GM19328 (cell line): ENCODE data around the gene NSA2.

Experiments
- ATAC-seq: cut with Tn5 transposase; IDR thresholded peaks from one replicate; pipeline ENCODE4 v1.9.1; 2021; ENCODE audit warnings: mild to moderate bottlenecking, moderate library complexity; ENCODE audit not compliant: unreplicated experiment

NSA2 gene

DNA sequence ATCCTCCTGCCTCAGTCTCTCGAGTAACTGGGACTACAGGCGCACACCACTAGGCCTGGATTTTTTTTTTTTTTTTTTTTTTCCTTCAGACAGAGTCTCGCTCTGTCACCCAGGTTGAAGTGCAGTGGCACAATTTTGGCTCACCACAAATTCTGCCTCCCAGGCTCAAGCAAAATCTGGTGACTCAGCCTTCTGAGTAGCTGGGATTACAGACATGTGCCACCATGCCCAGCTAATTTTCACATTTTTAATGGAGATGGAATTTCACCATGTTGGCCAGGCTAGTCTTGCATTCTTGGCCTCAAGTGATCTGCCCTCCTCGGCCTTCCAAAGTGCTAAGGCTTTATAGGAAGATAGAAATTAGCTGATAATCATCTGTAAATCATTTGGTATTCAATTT, 43.9 kb downstream of the NSA2 start:
- ATAC-seq: no peak

DNA sequence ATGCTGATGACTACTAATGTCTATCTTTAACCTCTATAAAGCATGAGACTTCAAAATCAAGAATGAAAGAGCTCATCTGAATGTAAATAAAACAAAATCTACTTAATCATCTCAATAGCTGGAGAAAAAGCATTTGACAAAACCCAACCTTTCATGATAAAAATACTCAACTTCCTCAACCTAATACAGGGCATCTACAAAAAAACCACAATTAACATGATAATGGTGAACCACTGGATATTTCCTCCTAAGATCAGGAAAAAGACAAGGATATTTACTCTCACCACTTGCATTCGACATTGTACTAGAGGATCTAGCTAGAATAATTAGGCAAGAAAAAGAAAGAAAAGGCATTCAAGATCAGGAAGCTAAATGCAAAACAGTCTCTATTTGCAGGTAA, 49.8 kb downstream of the NSA2 start:
- no peak for ATAC-seq

GRCh38 chr5:74822288-74822687, 55.2 kb downstream of the NSA2 start:
- ATAC-seq: no peak

DNA sequence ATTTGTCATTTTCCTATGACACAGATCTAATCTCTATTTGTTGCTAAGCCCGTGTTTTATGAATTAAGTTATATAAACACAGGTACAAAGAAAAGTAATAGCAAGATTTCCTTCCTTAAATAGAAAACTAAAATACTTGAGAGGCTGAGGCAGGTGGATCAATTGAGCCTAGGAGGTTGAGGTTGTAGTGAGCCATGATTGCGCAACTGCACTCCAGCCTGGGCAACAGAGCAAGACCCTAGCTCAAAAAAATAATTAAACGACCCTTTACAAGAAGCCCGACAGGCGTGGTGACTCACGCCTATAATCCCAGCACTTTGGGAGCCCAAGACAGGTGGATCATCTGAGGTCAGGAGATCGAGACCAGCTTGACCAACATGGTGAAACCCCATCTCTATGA, 62.4 kb downstream of the NSA2 start:
- ATAC-seq: no peak
